Sigmoid colon (tissue), 4 donors: ENCODE results near the gene MEA1.

ENCODE experiments used
- EP300 ChIP-seq, 4 donors: sonication (generic); formaldehyde crosslinking; IDR thresholded peaks; one replicate each; pipeline ENCODE4 v1.6.1; 2017; ENCODE audit warnings: antibody characterized with exemption in 4 of 4
- POLR2A ChIP-seq, 2 donors: fragments of 450-650 bp; IDR thresholded peaks; one replicate each; pipeline ENCODE4 v1.6.1; 2016; ENCODE audit warnings: antibody characterized with exemption in 2 of 2, mild to moderate bottlenecking in 2 of 2, moderate library complexity in 2 of 2
- POLR2AphosphoS5 ChIP-seq, 4 donors: sonication (generic); formaldehyde crosslinking; IDR thresholded peaks; one replicate each; pipeline ENCODE4 v1.6.1; 2017; ENCODE audit warnings: antibody characterized with exemption in 4 of 4
- TF ChIP-seq, protein P1 (sequence below), 4 experiments: fragments of 450-650 bp in 3 of 4; fragments of 200-600 bp in 1 of 4; IDR thresholded peaks; one replicate each; pipeline ENCODE4 v1.5.1; 2016 to 2019; ENCODE audit warnings: antibody characterized with exemption in 4 of 4, mild to moderate bottlenecking in 3 of 4, moderate library complexity in 2 of 4

DNA sequence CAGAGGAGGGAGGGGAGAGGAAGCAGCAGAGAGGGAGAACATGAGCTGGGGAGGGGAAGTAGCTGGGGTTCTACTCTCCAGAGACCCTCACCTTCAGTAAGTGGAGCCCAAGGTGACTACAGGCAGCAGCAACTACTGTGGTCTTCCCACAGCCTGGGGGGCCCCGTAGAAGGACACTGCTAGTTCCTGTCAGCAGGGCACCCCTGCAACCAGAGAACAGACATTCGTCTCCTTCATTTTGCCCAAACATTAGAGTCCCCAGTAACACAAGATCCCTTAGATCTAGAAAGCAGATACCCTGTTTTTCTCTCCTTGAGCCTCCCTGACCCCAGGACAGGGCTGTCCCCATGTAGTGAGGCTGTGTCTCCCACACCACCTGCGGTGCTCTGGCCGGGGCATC, 45.0 kb downstream of the MEA1 start:
- TF ChIP-seq, protein P1, sequence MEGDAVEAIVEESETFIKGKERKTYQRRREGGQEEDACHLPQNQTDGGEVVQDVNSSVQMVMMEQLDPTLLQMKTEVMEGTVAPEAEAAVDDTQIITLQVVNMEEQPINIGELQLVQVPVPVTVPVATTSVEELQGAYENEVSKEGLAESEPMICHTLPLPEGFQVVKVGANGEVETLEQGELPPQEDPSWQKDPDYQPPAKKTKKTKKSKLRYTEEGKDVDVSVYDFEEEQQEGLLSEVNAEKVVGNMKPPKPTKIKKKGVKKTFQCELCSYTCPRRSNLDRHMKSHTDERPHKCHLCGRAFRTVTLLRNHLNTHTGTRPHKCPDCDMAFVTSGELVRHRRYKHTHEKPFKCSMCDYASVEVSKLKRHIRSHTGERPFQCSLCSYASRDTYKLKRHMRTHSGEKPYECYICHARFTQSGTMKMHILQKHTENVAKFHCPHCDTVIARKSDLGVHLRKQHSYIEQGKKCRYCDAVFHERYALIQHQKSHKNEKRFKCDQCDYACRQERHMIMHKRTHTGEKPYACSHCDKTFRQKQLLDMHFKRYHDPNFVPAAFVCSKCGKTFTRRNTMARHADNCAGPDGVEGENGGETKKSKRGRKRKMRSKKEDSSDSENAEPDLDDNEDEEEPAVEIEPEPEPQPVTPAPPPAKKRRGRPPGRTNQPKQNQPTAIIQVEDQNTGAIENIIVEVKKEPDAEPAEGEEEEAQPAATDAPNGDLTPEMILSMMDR (IDR thresholded peaks at IDR 0.05) = no peak
- TF ChIP-seq EP300 (IDR thresholded peaks at IDR 0.05) (no peak), POLR2A (IDR thresholded peaks at IDR 0.05) (no peak), POLR2AphosphoS5 (IDR thresholded peaks at IDR 0.05) (no peak)
